DOHH2 (cell line): ENCODE data around the gene RAI1.

Source experiments
- EZH2phosphoT487 ChIP-seq: fragments of 200-600 bp; sonication (generic); IDR thresholded peaks from 2 replicates; pipeline ENCODE4 v1.6.1; 2017; ENCODE audit warnings: borderline replicate concordance, mild to moderate bottlenecking, antibody characterized with exemption, low read length, moderate library complexity, mixed read lengths
- TF ChIP-seq, protein P1 (sequence below): fragments of 200-600 bp; sonication (generic); IDR thresholded peaks from one replicate; pipeline ENCODE4 v1.5.1; 2014; ENCODE audit warnings: antibody characterized with exemption, mild to moderate bottlenecking, low read depth, low read length; ENCODE audit not compliant: poor library complexity, severe bottlenecking

DNA sequence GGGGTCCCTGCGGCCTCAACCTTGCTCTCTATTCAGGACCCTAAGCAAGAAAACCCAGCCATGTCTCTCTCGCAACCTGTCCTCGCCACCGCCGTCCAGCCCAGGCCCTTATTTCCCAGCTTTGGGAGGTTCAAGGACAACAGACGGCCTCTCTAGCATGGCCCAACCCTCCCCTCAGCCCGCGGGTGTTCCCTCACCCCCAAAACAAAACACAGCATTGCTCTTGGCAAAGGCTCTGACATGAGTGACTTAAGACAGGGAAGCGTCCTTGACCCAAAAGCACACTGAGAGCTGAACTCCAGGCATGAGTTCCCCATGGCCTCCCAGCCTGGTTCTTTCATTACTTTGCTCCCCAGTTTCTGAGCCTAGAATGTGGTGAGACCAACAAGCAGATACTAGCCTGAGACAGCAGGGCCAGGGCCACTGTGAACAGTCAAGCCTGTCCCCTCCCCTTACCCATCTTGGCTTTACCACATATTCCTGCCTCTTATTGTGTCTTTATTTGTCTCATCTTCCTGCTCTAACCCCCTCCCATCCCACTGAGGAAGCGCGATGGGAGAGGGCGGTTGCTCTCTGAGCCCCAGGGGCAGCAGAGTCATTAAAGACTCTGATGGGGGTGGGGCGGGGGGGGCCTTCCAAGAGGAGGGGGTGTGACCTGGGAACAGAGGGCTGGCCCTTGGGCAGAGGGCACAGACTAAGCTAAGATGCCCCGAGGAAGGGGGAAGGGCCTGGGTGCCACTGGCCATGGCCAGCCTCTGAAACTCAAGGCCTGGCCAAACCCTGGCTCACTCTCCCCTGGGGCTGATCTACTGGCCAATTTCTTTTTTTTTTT is 143.7 kb downstream of the RAI1 start:
- TF ChIP-seq, protein P1, sequence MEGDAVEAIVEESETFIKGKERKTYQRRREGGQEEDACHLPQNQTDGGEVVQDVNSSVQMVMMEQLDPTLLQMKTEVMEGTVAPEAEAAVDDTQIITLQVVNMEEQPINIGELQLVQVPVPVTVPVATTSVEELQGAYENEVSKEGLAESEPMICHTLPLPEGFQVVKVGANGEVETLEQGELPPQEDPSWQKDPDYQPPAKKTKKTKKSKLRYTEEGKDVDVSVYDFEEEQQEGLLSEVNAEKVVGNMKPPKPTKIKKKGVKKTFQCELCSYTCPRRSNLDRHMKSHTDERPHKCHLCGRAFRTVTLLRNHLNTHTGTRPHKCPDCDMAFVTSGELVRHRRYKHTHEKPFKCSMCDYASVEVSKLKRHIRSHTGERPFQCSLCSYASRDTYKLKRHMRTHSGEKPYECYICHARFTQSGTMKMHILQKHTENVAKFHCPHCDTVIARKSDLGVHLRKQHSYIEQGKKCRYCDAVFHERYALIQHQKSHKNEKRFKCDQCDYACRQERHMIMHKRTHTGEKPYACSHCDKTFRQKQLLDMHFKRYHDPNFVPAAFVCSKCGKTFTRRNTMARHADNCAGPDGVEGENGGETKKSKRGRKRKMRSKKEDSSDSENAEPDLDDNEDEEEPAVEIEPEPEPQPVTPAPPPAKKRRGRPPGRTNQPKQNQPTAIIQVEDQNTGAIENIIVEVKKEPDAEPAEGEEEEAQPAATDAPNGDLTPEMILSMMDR = no peak
- TF ChIP-seq EZH2phosphoT487 = no peak
